ENCODE results near the gene MAGEB17.
A peak's percentile ranks its signal among the peaks of the same experiment; 100 is the strongest.

Gene MAGEB17

DNA sequence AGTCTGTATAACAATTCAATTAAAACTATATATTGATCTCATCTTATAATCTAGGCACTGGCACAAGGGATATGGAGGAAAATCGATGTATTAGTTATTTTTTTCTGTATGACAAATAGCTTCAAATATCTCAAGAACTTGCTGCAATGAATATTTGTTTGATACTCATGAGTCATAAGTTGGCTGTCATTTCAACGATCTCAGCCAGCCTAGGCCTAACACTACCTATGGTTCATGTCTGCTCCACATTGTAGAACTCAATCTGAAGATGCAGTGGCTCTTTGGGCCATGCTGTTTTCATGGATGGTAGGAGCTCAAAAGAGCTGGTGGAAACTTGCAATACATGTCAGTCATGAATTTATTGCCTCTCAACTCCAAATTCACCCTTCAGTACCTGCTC is 44.7 kb downstream of the MAGEB17 start:
- no peak for DNase-seq

DNA sequence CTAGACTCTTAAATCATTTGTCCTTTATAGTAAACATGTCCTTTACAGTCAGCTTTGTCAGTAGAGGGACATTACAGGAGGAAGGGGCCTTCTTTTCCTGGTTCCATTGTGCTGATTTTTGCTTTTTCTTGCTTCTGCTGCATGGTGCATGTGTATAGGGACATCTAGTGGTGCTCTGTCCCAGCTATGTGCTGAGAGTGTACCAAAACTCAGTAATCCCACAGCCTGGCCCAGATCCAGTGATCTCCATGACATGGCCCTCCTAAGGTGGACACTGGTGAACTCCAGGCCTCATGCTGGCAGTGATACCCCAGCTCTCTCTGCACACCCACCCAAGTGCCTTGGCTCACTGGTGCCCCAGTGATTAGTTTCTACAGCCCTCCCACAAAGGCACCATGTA is 45.2 kb downstream of the MAGEB17 start:
- peak in 1 of 2 experiments; percentile 3 for DNase-seq

DNA sequence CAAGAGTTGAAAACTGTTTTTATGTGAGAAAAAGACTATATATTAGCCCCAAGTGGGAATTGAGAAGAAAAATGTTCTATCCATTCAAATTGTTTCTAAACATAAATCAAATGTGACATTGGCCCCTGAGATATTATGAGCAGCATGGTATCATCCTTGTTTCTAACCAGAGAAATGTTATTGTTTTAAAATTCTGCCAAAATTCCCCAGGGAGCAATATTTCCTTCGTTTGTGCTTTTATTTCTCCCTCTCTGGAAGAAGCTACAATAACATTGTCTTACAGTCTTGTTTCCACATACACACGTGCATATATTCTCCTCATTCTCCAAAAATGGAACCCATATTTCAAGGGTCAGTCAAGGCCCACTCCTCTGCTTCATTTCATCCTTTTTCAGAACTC is 46.7 kb downstream of the MAGEB17 start:
- no peak for DNase-seq

DNA sequence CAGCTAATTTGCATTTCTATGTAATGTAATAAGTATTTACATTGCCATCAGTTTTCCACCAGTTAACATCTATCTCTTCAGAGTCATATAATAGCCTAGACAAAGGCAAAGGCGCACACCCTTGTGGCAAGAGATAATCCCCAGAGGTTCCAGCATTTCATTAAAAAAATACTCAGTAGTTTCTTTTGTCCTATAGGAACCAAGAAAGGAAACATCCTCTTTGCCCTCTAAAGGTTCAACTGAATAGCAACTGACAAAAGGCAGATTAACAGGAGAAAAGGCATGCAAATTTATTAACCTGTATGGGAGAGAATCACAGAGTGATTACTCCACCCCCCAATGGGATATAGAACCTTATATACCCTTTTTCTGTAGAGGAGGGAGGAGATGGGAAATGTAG is 48.4 kb downstream of the MAGEB17 start:
- DNase-seq, result no peak

All from SW 1271 (cell line).